Smooth muscle cell (in vitro differentiated cells): ENCODE measurements around the gene CARD14. TPM values are rescaled to one million over a fixed set of nuclear protein-coding genes. Genes with fewer than 3 reads are reported as not detected.

Experiments
- DNase-seq: peaks from one replicate; lab custom pipeline; 2025; ENCODE audit not compliant: unreplicated experiment; lab: John Stamatoyannopoulos, UW
- H2AFZ ChIP-seq: fragments of 200-600 bp; sonication (generic); 2 replicates; pipeline ENCODE4 v1.6.0; 2016; ENCODE audit warnings: antibody characterized with exemption, low read depth, mild to moderate bottlenecking
- H3F3A ChIP-seq: fragments of 200-600 bp; sonication (generic); 2 replicates; pipeline ENCODE4 v1.6.0; 2017; ENCODE audit warnings: antibody characterized with exemption, low read depth
- H3K27ac ChIP-seq: fragments of 200-600 bp; sonication (generic); 2 replicates; pipeline ENCODE4 v1.5.1; 2016; ENCODE audit warnings: low read depth, mild to moderate bottlenecking
- H3K27me3 ChIP-seq: fragments of 200-600 bp; sonication (generic); 2 replicates; pipeline ENCODE4 v1.6.1; 2016; ENCODE audit warnings: low read depth, mild to moderate bottlenecking
- H3K36me3 ChIP-seq: fragments of 200-600 bp; sonication (generic); 2 replicates; pipeline ENCODE4 v1.5.1; 2016; ENCODE audit warnings: low read depth
- H3K4me1 ChIP-seq: fragments of 200-600 bp; sonication (generic); 2 replicates; pipeline ENCODE4 v1.5.1; 2016; ENCODE audit warnings: low read depth
- H3K4me2 ChIP-seq: fragments of 200-600 bp; sonication (generic); 2 replicates; pipeline ENCODE4 v1.6.0; 2016; ENCODE audit warnings: mild to moderate bottlenecking
- H3K4me3 ChIP-seq: fragments of 200-600 bp; sonication (generic); 2 replicates; pipeline ENCODE4 v1.5.1; 2016; ENCODE audit warnings: mild to moderate bottlenecking
- H3K79me2 ChIP-seq: fragments of 200-600 bp; sonication (generic); 2 replicates; pipeline ENCODE4 v1.6.0; 2016; ENCODE audit warnings: low read depth, mild to moderate bottlenecking
- H3K9ac ChIP-seq: fragments of 200-600 bp; sonication (generic); 2 replicates; pipeline ENCODE4 v1.6.0; 2016; ENCODE audit warnings: low read depth
- H3K9me3 ChIP-seq: fragments of 200-600 bp; sonication (generic); replicated peaks from 2 replicates; pipeline ENCODE4 v1.5.1; 2016; ENCODE audit warnings: low read depth
- H4K20me1 ChIP-seq: fragments of 200-600 bp; sonication (generic); 2 replicates; pipeline ENCODE4 v1.6.0; 2016; ENCODE audit warnings: low read depth
- WGBS: methylation state at CpG from one replicate; pipeline ENCODE4 v1.1.7; 2016; ENCODE audit warnings: low lambda C conversion rate; 5-methylcytosine and 5-hydroxymethylcytosine counted together
- polyA plus RNA-seq: library from polyadenylated mRNA; unstranded; fragments of >200 nt; fragmentation: Nextera tagmentation; extraction: Ambion mirVana; gene quantifications from 2 replicates; pipeline ENCODE4 v1.2.1, GENCODE V29; 2016
- total RNA-seq: library from RNA; depleted of rRNA; stranded (reverse); fragments of >200 nt; gene quantifications from 2 replicates; pipeline ENCODE4 v1.2.3, GENCODE V29; 2014
- TF ChIP-seq, protein P1 (sequence below): fragments of 200-600 bp; sonication (generic); IDR thresholded peaks from 2 replicates; pipeline ENCODE4 v1.5.1; 2017; ENCODE audit warnings: borderline replicate concordance, mild to moderate bottlenecking, antibody characterized with exemption; ENCODE audit not compliant: insufficient read depth, poor library complexity, severe bottlenecking

CARD14 gene
- total and polyA plus RNA-seq, 2 experiments from 2014 or later: 1.0 to 1.8 TPM

DNA sequence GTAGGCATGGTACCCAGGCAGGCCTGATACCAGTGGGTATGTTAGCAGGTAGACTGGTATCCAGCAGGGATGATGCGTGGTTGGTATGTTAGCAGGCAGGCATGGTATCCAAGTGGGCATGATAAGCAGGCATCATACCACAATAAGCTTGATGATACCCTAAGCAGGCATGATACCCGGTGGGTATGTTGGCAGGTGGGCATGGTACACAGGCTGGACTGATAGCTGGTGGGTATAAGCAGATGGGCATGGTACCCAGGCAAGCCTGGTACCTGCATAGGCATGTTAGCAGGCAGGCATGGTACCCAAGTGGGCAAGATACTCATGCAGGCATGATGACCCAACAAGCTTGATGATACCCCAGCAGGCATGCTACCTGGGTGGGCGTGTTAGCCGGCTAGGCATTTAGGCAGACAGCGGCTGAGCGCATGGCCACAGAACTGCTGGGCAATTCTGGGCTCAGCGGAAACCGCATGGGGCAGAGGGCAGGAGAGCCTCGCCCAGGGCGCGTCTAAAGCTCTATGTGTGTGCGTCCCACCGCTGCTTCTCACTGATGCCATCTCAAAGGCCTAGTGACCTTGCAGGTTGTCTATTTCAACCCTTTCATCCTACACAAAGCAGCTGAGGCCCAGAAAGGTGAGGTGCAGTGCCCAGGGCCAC lies 48.0 kb downstream of the CARD14 start:
- Histone ChIP-seq H3K9ac (no peak overlapping the region), H3K4me3 (no peak overlapping the region), H3K27me3 (no peaks in the 10 kb centered on the region), H3K27ac (no peak overlapping the region), H4K20me1 (peaks cover 15% of the 10 kb centered on the region), H3K79me2 (peaks cover 8% of the 10 kb centered on the region), H3K4me1 (peaks cover 7% of the 10 kb centered on the region), H3K36me3 (no peaks in the 10 kb centered on the region), H3K9me3 (no peaks in the 10 kb centered on the region), H3K4me2 (no peak overlapping the region), H2AFZ (no peak overlapping the region), H3F3A (no peaks in the 10 kb centered on the region)
- no peak for DNase-seq
- TF ChIP-seq, protein P1, sequence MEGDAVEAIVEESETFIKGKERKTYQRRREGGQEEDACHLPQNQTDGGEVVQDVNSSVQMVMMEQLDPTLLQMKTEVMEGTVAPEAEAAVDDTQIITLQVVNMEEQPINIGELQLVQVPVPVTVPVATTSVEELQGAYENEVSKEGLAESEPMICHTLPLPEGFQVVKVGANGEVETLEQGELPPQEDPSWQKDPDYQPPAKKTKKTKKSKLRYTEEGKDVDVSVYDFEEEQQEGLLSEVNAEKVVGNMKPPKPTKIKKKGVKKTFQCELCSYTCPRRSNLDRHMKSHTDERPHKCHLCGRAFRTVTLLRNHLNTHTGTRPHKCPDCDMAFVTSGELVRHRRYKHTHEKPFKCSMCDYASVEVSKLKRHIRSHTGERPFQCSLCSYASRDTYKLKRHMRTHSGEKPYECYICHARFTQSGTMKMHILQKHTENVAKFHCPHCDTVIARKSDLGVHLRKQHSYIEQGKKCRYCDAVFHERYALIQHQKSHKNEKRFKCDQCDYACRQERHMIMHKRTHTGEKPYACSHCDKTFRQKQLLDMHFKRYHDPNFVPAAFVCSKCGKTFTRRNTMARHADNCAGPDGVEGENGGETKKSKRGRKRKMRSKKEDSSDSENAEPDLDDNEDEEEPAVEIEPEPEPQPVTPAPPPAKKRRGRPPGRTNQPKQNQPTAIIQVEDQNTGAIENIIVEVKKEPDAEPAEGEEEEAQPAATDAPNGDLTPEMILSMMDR: no peak
- 95% methylated on average over 13 of the region's 13 CpGs for WGBS

DNA sequence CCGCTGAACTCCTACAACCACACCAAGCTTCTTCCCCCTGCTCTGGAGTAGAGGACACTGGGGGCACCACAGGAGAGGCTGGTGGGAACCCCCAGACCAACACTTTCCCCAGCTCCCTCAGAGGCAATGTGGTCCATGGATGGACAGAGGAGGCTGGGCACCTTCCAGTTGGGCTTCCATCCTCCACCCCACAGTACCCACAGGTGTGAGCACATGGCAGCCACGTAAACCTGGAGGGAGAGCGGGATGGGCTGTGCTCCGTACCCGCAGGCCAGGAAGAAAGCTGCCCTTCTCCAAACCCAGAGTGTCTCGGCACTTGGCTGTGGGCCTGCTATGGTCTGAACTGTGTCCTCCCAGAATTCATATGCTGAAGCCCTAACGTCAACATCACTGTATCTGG lies 48.6 kb downstream of the CARD14 start:
- Histone ChIP-seq H3K36me3 (no peaks in the 10 kb centered on the region), H3K79me2 (peaks cover 8% of the 10 kb centered on the region), H3K4me3 (no peak overlapping the region), H3K9ac (no peak overlapping the region), H2AFZ (no peak overlapping the region), H3F3A (no peaks in the 10 kb centered on the region), H3K27ac (no peak overlapping the region), H3K4me2 (no peak overlapping the region), H3K9me3 (no peaks in the 10 kb centered on the region), H3K4me1 (peaks cover 7% of the 10 kb centered on the region), H4K20me1 (peaks cover 15% of the 10 kb centered on the region), H3K27me3 (no peaks in the 10 kb centered on the region)
- 95% methylated on average over 7 of the region's 7 CpGs for WGBS
- DNase-seq: no peak
- TF ChIP-seq, protein P1: no peak

DNA sequence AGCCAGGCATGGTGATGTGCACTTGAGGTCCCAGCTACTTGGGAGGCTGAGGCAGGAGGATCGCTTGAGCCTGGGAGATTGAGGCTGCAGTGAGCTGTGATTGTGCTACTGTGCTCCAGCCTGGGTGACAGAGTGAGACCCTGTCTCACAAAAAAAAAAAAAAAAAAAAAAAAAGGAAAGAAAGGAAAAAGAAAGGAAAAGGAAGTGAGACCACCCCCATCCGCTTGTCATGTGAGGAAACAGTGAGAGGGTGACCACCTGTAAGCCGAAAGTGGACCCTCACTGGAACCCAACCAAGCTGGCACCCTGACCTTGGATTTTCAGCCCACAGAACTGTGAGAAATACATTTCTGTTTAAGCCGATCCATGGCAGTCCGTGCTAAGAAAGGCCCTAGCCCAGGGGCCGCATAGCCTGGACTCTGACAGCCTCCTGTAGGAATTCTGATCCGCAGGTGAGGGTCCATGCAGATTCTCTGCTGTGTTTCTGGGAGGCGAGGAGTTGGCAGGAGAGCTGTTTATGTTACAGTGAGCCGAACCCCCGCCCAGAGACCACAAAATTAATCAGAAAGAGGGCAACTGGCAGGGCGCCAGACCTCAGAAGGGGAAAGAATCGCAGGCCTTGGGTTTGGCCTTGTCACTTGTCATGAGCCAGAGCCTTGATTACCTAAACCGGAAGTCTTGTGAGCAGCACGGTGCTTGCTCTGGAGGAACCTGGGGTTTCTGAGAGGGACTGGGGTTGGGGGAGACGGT lies 49.4 kb downstream of the CARD14 start:
- no peaks in the 10 kb centered on the region for H3K27me3 ChIP-seq
- H3K4me2 ChIP-seq: peak overlapping the region; percentile 100
- no peaks in the 10 kb centered on the region for H3K9me3 ChIP-seq
- H2AFZ ChIP-seq: peak overlapping the region; percentile 92
- H3F3A ChIP-seq: no peaks in the 10 kb centered on the region
- H4K20me1 ChIP-seq: peaks cover 15% of the 10 kb centered on the region
- TF ChIP-seq, protein P1: no peak
- H3K36me3 ChIP-seq: no peaks in the 10 kb centered on the region
- H3K79me2 ChIP-seq: peaks cover 8% of the 10 kb centered on the region
- H3K9ac ChIP-seq: peak overlapping the region; percentile 77
- peak; percentile 41 for DNase-seq
- H3K27ac ChIP-seq: peak overlapping the region; percentile 67
- peak overlapping the region; percentile 92 for H3K4me3 ChIP-seq
- peaks cover 7% of the 10 kb centered on the region for H3K4me1 ChIP-seq
- 39% methylated on average over 15 of the region's 15 CpGs for WGBS

DNA sequence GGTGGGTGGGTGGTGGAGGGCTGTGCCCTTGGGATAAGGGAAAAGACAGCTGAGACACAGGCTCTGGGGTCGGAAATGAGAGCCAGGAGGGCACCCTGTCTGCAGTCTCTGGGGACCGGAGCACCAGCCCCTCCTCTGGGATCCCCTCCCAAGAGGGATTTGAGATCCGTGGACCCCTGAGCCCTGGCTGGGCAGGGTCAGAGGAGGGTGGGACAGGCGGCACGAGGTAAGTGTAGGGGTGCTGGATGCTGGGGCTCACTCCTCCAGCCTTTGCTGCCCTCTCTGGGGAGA lies 49.9 kb downstream of the CARD14 start:
- Histone ChIP-seq H3K36me3 (no peaks in the 10 kb centered on the region), H3K79me2 (peaks cover 8% of the 10 kb centered on the region), H3K27me3 (no peaks in the 10 kb centered on the region), H3K4me1 (peaks cover 7% of the 10 kb centered on the region), H3K9ac (peak overlapping the region; percentile 77), H3K9me3 (no peaks in the 10 kb centered on the region), H3K27ac (peak overlapping the region; percentile 67), H3F3A (no peaks in the 10 kb centered on the region), H4K20me1 (peaks cover 15% of the 10 kb centered on the region), H2AFZ (peak overlapping the region; percentile 92), H3K4me3 (peak overlapping the region; percentile 92), H3K4me2 (peak overlapping the region; percentile 100)
- DNase-seq: no peak
- WGBS: 6% methylated on average over 5 of the region's 5 CpGs
- TF ChIP-seq, protein P1: no peak
